Activated CD4-positive, alpha-beta T cell treated with anti-CD3 and anti-CD28 coated beads, Interleukin-2, amount 10 ng/mL, durations not matched to agents 24 days and 14 days (primary cell): Measurements from ENCODE around the gene CHRNB2. TPM values are rescaled to one million over a fixed set of nuclear protein-coding genes. Genes with fewer than 3 reads are reported as not detected.
A peak's percentile ranks its signal among the peaks of the same experiment; 100 is the strongest.

Source experiments
- DNase-seq: peaks from one replicate; pipeline ENCODE4 v3.0.0; 2022
- H3K27ac Mint-ChIP-seq: one replicate; pipeline ENCODE4 v1.8.0; 2022; ENCODE audit warnings: mild to moderate bottlenecking, mixed read lengths
- H3K27me3 Mint-ChIP-seq: one replicate; pipeline ENCODE4 v1.8.0; 2022; ENCODE audit warnings: mixed read lengths
- H3K36me3 Mint-ChIP-seq: one replicate; pipeline ENCODE4 v1.8.0; 2022; ENCODE audit warnings: low read depth, mild to moderate bottlenecking, mixed read lengths
- H3K4me1 Mint-ChIP-seq: one replicate; pipeline ENCODE4 v1.8.0; 2021; ENCODE audit warnings: mixed read lengths
- H3K4me3 Mint-ChIP-seq: one replicate; pipeline ENCODE4 v1.8.0; 2022; ENCODE audit warnings: mild to moderate bottlenecking, moderate library complexity, mixed read lengths
- H3K9me3 Mint-ChIP-seq: one replicate; pipeline ENCODE4 v1.8.0; 2021; ENCODE audit warnings: mixed read lengths
- intact Hi-C: fragments of 100-400 bp; cut with micrococcal nuclease; formaldehyde crosslinking; loops from one replicate; pipeline ENCODE4 v1.15.1; 2023
- total RNA-seq: library from RNA; stranded (reverse); gene quantifications from 2 replicates; pipeline ENCODE4 v1.2.3, GENCODE V29; 2022

Gene CHRNB2
- total RNA-seq, 1 donor from 2014 or later: 0.14 TPM

DNA sequence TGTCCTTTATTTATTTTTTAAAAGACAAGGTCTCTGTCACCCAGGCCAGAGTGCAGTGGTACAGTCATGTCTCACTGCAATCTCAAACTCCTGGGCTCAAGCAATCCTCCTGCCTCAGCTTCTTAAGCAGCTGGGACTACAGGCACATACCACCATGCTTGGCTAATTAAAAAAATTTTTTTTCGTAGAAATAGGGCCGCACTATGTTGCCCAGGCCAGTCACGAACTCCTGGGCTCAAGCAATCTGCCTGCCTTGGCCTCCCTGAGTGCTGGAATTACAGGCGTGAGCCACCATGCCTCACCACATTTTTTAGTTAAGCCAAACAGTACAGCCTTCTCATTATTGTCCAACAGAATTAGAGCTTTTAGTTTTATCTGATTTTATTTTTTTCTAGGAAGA is 47.8 kb downstream of the CHRNB2 start:
- H3K27ac Mint-ChIP-seq: no peak overlapping the region
- peaks cover 9% of the 10 kb centered on the region for H3K36me3 Mint-ChIP-seq
- intact Hi-C loops: no loop called here
- H3K9me3 Mint-ChIP-seq: no peaks in the 10 kb centered on the region
- no peak for DNase-seq
- H3K4me3 Mint-ChIP-seq: no peak overlapping the region
- H3K4me1 Mint-ChIP-seq: peaks cover 43% of the 10 kb centered on the region
- H3K27me3 Mint-ChIP-seq: no peaks in the 10 kb centered on the region

DNA sequence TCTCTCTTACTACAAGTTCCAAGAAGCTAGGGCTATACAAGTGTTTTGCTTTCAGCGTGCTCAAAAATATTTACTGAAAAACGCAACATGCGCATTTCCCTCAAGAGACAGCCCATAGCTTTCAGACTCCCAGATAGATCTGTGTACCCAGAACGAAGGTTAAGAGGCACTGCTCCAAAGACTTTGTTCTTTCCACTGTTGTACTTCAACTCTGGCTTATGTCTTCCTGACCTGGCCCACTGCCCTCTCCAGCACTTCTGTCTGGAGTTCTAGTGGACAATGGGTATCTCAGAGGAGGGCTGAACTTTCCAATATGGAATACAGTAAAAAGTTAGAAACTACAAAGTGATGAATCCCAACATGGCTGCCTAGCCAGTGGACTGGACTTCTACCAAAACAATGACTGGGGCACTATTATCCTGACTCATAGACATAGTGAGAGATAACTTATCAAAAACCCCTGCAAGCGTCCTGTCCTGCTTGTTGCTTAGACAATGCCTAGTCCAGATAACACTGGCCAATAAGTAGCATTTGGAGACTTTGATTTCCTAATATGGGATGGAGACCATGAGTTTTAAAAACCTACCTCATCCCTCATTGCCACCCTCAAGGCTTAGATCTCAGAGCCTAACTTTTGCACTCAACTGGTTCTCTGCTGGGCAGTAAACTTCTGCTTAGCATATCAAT is 49.2 kb downstream of the CHRNB2 start:
- peaks cover 38% of the 10 kb centered on the region for H3K4me1 Mint-ChIP-seq
- DNase-seq: no peak
- H3K27me3 Mint-ChIP-seq: no peaks in the 10 kb centered on the region
- H3K4me3 Mint-ChIP-seq: no peak overlapping the region
- intact Hi-C loops: no loop called here
- H3K36me3 Mint-ChIP-seq: peaks cover 13% of the 10 kb centered on the region
- no peaks in the 10 kb centered on the region for H3K9me3 Mint-ChIP-seq
- no peak overlapping the region for H3K27ac Mint-ChIP-seq

DNA sequence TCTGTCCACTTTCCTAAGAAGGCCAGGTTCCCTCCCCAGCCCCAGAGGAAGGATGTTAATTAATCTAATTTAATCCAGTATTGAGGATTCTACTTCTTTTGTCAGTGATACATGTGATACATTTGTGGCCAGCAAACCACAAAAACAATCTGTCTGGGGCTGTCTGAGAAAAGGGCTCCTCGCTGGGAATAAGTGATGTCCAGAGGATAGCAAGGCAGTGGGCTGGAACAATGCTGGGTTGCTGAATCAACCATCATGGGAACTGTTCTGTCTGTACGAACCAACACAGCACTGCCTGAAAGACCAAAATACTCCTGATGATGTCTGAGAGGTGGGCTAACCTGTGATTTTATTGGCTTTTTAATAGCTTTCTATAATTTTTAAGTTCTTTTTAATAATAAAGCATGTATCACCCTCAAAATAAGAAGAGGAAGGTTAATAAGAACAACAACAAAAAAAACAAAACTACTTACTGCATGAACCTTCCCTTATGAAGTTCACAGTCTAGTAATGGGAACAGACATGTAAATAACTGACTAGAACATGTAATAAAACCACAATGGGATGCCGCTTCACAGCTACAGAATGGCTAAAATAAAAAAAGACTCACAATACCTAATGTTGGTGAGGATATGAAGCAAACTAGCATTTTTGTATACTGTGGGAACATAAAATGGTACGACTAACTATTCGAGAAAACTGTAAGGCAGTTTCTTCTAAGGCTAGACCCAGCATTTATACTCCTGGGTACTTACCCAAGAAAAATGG is 51.8 kb downstream of the CHRNB2 start:
- intact Hi-C loops: no loop called here
- Mint-ChIP-seq H3K4me1 (peaks cover 45% of the 10 kb centered on the region), H3K36me3 (peaks cover 25% of the 10 kb centered on the region)

GRCh38 chr1:154620751-154621150 is 53.2 kb downstream of the CHRNB2 start:
- no peak overlapping the region for H3K27ac Mint-ChIP-seq
- DNase-seq: no peak
- intact Hi-C loops: no loop called here
- H3K4me3 Mint-ChIP-seq: no peak overlapping the region
- H3K27me3 Mint-ChIP-seq: no peaks in the 10 kb centered on the region
- no peaks in the 10 kb centered on the region for H3K9me3 Mint-ChIP-seq
- peaks cover 30% of the 10 kb centered on the region for H3K36me3 Mint-ChIP-seq
- peaks cover 40% of the 10 kb centered on the region for H3K4me1 Mint-ChIP-seq

More for the DNA sequence above, 51.8 kb downstream of the CHRNB2 start:
- no peak for DNase-seq
- H3K27me3 Mint-ChIP-seq: no peaks in the 10 kb centered on the region
- no peak overlapping the region for H3K27ac Mint-ChIP-seq
- no peaks in the 10 kb centered on the region for H3K9me3 Mint-ChIP-seq
- no peak overlapping the region for H3K4me3 Mint-ChIP-seq

DNA sequence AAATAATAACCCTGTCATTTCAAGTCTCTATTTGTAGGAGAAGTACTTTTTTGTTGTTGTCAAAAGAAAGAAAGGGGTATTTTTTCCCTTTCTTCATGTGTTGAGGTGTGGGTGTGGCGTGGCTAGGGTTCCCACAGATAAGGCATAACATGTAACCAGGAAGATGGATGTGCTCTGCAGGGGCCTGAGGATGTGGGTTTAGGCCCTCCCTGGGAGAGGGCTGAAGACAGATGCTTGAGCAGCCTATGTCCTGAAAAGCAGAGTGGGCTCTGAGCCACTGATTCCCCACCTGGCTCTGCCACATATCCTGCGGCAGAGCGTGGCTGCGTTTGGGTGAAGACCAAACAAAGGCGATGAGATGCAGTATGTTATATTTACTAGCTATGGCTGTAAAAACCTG is 54.3 kb downstream of the CHRNB2 start:
- peaks cover 41% of the 10 kb centered on the region for H3K4me1 Mint-ChIP-seq
- peak; percentile 63 for DNase-seq
- peaks cover 32% of the 10 kb centered on the region for H3K36me3 Mint-ChIP-seq
- intact Hi-C loops: no loop called here
- no peaks in the 10 kb centered on the region for H3K9me3 Mint-ChIP-seq
- no peaks in the 10 kb centered on the region for H3K27me3 Mint-ChIP-seq
- peak overlapping the region; percentile 78 for H3K27ac Mint-ChIP-seq
- no peak overlapping the region for H3K4me3 Mint-ChIP-seq

- intact Hi-C loops: no loop called here
- H3K9me3 Mint-ChIP-seq: no peaks in the 10 kb centered on the region
- no peak overlapping the region for H3K27ac Mint-ChIP-seq
- peaks cover 43% of the 10 kb centered on the region for H3K4me1 Mint-ChIP-seq
- H3K27me3 Mint-ChIP-seq: no peaks in the 10 kb centered on the region
- H3K36me3 Mint-ChIP-seq: peaks cover 34% of the 10 kb centered on the region
- DNase-seq: peak; percentile 33
- no peak overlapping the region for H3K4me3 Mint-ChIP-seq
Observed at GRCh38 chr1:154622503-154623039, 55.0 kb downstream of the CHRNB2 start.

DNA sequence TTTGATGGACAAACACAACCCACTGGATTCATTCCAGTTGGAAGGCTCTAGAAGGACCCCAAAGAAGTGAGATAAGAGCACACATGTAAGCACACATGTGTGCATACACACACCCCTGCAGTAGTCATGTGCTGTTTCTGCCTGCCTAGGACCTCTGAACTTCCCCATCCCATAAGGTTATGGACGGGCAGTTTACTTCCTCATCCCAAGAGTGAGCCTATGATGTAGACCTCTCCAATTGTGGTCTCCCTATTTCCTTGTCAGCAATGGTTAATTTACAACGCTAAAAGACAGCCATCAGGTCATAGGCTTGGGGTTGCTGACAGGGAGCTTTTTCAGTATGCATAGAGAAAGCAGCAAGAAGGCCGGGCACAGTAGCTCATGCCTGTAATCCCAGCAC is 55.8 kb downstream of the CHRNB2 start:
- Mint-ChIP-seq H3K27ac (no peak overlapping the region), H3K4me1 (peaks cover 46% of the 10 kb centered on the region), H3K27me3 (no peaks in the 10 kb centered on the region), H3K4me3 (no peak overlapping the region), H3K36me3 (peaks cover 36% of the 10 kb centered on the region), H3K9me3 (no peaks in the 10 kb centered on the region)
- intact Hi-C loops: no loop called here
- DNase-seq: peak; percentile 48

DNA sequence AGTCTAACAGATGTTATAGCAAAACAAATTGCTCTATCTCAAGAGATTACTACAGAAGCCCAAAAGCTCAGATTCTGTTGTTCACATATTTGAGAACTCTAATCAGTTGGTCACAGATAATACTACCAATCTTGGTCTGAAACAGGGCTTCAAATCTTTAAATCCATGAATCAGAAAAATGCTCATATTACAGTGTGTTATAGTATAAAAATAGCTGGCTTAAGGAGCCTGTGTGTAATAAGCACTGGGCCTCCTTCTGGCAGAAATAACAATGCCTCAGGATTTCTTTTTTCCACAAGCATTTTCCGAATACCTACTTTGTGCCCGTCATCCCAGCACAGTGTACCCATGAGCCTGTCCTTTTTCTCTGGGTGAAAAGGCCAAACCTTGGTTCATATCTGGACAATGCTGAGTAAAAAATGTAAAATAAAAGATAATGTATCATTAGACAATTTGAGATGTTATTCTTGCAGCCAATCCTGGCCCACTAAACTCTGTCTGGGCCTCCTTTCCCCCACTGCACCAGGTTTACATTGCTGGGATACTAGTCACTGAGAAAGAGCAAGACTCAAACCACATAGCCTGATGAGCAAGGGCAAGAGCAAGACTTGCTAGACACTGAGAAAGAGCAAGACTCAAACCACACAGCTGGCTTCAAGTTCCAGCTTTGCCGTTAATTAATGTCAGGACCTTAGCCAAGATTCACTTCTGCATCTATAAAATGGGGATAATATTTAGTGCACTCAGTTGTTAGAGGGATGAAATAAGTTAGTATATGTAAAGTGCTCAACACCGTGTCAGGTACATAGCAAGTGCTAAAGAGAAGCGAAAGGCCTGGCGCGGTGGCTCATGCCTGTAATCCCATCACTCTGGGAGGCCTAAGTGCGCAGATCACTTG is 57.4 kb downstream of the CHRNB2 start:
- peak; percentile 53 for DNase-seq
- peak overlapping the region; percentile 30 for H3K4me3 Mint-ChIP-seq
- H3K4me1 Mint-ChIP-seq: peaks cover 44% of the 10 kb centered on the region
- peaks cover 34% of the 10 kb centered on the region for H3K36me3 Mint-ChIP-seq
- H3K27ac Mint-ChIP-seq: no peak overlapping the region
- peaks cover 3% of the 10 kb centered on the region for H3K9me3 Mint-ChIP-seq
- intact Hi-C loops: no loop called here
- peaks cover 2% of the 10 kb centered on the region for H3K27me3 Mint-ChIP-seq

DNA sequence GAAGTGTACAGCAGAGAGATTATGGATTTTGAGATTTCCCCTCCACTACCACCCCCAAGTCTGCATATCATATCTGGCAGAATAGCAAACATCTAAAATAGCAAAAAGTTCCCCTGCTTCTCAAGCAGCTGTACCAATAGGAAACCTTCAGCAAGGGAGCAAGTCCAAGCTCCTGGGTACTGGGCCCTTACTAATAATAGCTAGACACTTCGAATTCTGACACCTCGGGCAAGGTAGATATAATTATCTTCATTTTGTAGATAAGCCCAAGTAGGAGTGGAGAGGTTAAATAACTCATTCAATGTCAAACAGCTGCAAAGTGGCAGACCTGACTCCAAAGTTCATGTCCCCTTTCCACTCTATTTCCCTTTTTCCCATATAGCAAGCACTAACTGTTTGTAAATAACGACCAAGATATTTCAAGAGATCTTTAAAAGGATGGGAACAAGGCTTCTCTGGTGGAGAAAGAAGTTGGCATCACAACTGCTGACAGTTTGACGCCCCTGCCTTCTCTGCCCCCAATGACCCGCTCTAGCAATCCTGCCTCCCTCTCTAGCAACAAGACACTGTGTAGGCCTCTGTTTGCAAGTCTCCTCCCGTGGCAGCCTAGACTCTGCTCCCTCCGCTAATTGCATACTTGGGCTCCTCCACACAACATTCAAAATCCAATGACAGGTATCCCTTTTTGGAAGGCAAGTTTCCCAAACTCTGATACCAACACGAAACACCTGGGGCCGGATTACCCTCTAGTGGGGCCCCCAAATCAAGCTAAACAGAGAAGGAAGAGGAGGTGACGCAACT is 59.1 kb downstream of the CHRNB2 start:
- intact Hi-C loops: loop anchor here (1.0 kb wide), 1 partner anchor 17 kb away; no protein-coding TSS in a partner anchor
- peaks cover 41% of the 10 kb centered on the region for H3K4me1 Mint-ChIP-seq
- H3K9me3 Mint-ChIP-seq: peaks cover 3% of the 10 kb centered on the region
- peak overlapping the region; percentile 98 for H3K4me3 Mint-ChIP-seq
- H3K36me3 Mint-ChIP-seq: peaks cover 30% of the 10 kb centered on the region
- peak overlapping the region; percentile 99 for H3K27ac Mint-ChIP-seq
- peak; percentile 56 for DNase-seq
- H3K27me3 Mint-ChIP-seq: peaks cover 10% of the 10 kb centered on the region

DNA sequence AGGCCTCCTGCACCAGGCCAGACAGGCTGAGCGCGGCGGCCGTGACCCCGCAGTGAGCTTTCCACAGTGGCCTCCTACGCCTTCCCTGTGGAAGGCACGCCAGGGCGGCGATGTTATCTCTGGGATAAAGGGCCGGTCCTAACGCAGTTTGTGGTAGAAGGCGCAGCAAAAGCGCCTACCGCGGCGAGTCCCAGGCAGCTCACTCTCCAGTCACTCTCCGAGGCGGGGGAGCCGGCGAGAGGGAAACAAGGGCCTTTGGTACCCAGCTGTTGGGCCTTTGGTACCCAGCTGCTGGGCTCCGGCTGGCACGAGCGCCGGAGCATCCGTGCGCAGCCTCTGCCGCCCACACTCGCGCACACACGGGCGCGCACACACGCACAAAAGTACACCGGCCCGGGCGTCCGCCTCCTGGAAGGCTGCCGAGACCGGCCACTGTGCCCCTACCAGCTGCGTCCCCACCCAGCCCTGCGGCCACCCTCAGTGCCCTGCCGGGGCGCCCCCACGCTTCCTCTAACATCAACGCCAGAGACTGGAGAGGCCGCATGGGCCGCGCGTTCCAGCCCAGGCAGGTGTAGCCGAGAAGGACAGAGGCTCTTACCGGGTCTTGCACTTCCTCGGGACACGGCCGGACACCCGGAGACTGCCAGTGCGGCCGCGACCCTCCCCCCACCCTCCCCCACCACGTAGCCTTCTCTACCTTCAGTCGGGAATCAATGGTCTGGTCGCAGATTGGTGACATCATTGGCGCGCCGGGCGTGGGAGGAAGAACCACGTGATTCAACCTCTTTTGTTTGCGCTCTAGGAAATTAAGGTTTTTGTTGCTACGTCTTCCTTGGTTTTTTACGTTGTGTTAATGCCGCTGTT is 59.9 kb downstream of the CHRNB2 start:
- Mint-ChIP-seq H3K27me3 (peaks cover 18% of the 10 kb centered on the region), H3K36me3 (peaks cover 26% of the 10 kb centered on the region), H3K4me1 (peaks cover 35% of the 10 kb centered on the region), H3K4me3 (peak overlapping the region; percentile 98), H3K9me3 (peaks cover 3% of the 10 kb centered on the region), H3K27ac (peak overlapping the region; percentile 99)
- peak; percentile 97 for DNase-seq
- intact Hi-C loops: loop anchor here (1.0 kb wide), 1 partner anchor 18 kb away; no protein-coding TSS in a partner anchor

- peak overlapping the region; percentile 99 for H3K27ac Mint-ChIP-seq
- peaks cover 3% of the 10 kb centered on the region for H3K9me3 Mint-ChIP-seq
- H3K27me3 Mint-ChIP-seq: peaks cover 18% of the 10 kb centered on the region
- peak overlapping the region; percentile 98 for H3K4me3 Mint-ChIP-seq
- peaks cover 20% of the 10 kb centered on the region for H3K36me3 Mint-ChIP-seq
- intact Hi-C loops: no loop called here
- no peak for DNase-seq
- H3K4me1 Mint-ChIP-seq: peaks cover 29% of the 10 kb centered on the region
Observed at GRCh38 chr1:154628121-154628405, 60.5 kb downstream of the CHRNB2 start.

GRCh38 chr1:154629061-154629674 is 61.6 kb downstream of the CHRNB2 start:
- DNase-seq: peak; percentile 54
- Mint-ChIP-seq H3K9me3 (peaks cover 3% of the 10 kb centered on the region), H3K4me1 (peaks cover 23% of the 10 kb centered on the region), H3K4me3 (peak overlapping the region; percentile 59), H3K27me3 (peaks cover 22% of the 10 kb centered on the region), H3K36me3 (peaks cover 17% of the 10 kb centered on the region), H3K27ac (peak overlapping the region; percentile 65)
- intact Hi-C loops: no loop called here
